ENCODE results near the gene TRAM2. TPM values are rescaled to one million over a fixed set of nuclear protein-coding genes. Genes with fewer than 3 reads are reported as not detected.

Gene TRAM2
- total and polyA plus RNA-seq, 2 of the 8 experiments (the other 6 are each of a cell fraction or from before 2014, with no cell fraction given): 9.0 to 21.4 TPM

DNA sequence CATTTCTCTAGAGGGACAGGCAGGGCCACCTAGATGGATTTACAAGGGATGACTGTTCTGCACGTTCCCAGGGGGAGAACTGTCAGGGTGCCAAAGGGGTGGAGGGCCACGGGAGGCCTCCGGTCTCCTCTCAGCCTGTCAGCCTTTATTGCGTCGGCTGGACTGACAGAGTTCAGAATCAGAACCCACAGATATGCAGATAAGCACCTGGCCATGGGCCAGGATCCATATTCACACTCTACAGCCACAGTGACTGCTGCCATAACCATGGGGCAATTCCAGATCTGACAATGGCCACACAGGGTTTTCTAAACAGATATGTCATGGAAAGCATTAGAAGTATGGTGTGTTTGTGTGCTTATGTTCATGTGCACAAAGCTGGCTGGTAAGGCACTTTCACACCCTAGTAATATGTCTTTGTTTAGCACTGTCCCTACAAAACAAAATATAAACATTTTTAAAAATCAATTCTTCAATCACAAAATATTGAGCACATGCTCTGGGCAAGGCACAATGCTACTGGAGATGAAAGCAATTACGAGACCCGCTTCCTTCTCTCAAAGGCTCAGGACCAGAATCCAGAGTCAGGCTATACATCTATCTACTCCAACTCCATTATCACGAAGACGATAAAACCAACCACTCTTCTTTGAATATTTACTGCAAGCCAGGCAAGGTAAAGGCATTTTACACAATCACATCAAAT, 29.1 kb downstream of the TRAM2 start (continued):
- TF ChIP-seq RNF2 (IDR thresholded peaks at IDR 0.05; ENCODE audit: borderline replicate concordance, low read depth, low read length, missing control alignments, poor library complexity, severe bottlenecking): no peak
- no peak for TF ChIP-seq SRF (IDR thresholded peaks at IDR 0.05; ENCODE audit: low read depth, low read length)
- TF ChIP-seq SP4 (IDR thresholded peaks at IDR 0.05; ENCODE audit: low read length): no peak
